GM18517 (cell line): ENCODE results near the gene SALL4.
"Not testable (repeated sequence)": the region's sequence is repeated elsewhere in the genome, so short reads cannot be mapped to it uniquely, and the experiment has no call there.

Source experiments
- ATAC-seq: cut with Tn5 transposase; IDR thresholded peaks from one replicate; pipeline ENCODE4 v1.9.1; 2021; ENCODE audit warnings: mild to moderate bottlenecking, moderate library complexity; ENCODE audit not compliant: unreplicated experiment

The SALL4 gene

DNA sequence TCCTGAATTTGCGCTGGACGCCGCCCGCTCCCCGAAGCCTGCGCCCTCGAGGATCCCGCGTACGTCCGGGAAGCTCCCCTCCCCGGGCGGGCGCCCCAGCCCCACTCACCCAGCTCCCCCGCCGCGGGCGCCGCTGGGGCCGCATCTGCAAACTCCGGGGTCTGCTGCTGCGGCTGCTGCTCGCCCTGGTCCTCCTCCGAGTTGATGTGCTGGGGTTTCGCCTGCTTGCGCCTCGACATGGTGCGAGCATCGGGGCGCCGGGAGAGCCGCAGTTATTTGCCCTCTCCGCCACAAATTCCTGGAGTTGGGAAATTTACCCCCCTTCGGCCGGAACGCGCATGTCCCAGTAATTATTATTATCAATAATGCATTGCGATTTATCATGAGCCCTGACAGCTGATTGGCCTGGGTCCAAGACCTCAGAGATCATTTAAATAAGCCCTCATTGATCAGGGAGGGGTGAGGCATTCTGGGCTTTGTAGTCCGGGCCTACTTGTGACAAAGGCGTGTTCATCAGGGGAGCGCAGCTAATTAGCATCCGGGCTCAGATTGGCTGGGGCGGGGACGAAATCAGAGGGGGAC, at the start of gene SALL4:
Gene SALL4 (minus strand): TSS at position 352 of the 582 bp plus-strand sequence. CDS start 113 bp downstream, at position 239.
- ATAC-seq, result no peak

DNA sequence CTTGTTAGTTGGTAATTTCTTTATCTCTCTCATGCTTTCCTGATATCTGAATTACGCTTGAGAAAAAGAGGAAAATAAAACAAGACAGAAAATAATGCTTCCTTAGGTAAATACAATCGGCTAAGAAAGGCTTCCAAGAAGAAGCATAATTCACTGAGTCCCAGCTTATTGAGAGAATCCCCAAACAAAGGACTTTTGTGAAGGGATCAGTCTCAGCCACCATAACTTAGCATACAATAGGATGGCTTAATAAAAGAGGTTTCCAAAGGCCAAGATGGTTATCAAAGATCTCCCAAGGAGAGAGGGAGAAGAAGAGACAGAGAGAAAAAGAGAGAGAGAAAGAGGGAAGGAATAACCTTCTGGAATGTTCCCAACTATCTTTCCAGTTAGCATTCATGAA, 46.0 kb upstream of the SALL4 start:
- no peak for ATAC-seq

DNA sequence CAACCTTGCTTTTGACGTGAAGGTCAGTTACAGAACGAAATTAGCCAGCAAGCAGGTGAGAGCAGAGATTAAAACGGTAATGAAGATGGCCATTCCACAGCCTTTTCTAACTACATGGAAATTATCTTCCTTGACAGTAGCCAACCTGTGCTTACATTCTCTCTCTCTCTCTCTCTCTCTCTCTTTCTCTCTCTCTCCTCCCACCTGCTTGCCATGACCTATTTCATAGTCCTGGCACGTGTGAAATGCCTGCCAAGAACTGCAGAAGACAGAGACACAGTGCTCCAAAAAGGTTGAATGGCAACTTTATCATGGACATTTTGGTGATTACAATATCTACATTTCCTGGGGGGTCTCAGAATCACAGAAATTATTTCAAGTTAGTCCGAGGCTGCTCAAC, 38.5 kb upstream of the SALL4 start:
- no peak for ATAC-seq

DNA sequence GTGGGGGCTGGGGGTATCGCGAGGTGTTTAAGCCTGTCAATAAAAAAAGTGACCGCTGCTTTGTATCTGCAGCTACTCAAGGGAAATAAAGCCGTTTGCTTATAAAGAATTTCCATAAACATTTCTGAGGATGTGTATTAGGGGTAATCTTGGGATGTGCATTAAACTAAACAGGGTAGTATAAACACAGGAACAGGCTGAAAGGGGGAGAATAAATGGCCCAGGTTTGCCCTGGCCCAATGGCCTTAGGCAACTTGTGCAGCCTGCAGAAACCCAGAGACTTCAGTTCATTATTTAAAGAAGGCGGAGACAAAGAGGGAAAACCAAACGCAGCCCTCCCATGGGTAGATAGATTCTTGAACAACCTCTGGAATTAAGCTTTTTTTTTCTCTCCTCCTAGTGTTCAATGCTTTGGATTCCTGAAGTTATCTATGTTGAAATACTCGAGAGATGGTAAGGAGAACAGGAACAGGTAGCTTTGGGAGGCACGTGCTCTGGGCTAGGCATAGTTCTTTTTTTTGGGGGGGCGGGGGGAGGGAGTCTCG, 35.6 kb upstream of the SALL4 start:
- ATAC-seq, result no peak

DNA sequence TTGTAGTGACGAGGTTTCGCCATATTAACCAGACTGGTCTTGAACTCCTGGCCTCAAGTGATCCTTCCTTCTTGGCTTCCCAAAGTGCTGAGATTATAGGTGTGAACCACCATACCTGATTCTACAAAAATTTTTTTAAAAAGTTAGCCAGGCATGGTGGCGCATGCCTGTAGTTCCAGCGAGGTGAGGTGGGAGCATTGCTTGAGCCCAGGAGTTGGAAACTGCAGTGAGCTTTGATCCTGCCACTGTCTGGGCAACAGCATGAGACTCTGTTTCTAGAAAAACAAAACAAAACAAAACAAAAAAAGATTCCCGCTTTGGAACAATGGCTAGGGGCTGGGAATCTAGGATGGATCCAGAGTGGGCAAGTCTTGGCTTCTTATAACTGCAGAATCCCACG, 35.1 kb upstream of the SALL4 start:
- ATAC-seq, result no peak

DNA sequence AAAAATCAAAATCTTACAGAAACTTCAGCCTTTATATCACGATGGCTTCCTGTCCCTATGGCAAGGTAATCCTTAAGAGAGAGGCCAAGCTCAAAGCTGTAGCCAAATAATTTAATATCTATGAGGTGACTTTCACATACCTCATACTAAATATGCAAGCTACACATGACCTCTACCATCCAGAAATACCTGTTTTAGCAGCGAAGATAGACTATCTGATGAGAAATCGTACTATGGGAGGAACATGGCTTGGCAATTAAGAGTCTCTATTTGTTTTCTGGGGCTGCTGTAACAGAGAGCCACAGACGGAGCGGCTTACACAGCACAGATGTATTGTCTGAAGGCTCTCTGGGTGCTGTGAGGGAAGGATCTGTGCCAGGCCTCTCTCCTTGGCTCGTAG, 31.0 kb upstream of the SALL4 start:
- no peak for ATAC-seq

DNA sequence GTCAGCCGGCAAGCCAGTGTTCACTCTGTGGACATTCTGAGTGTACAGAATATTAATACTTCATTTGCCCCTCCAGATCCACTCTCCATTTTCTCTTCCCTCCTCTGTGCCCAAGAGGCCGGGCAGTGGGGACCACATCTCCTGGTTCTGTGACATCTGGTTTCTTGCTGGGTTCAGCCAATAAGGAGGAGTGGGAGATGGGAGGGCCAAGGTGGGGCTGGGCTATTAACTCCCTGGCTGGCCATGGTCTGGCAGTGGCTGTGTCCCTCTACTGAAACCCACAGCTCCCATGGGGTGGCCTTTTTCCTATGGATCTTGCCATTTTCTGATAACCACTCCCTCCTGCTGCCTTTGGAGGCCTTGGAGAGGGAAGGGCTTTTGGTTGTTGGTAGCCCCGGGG, 30.0 kb upstream of the SALL4 start:
- ATAC-seq, result no peak

DNA sequence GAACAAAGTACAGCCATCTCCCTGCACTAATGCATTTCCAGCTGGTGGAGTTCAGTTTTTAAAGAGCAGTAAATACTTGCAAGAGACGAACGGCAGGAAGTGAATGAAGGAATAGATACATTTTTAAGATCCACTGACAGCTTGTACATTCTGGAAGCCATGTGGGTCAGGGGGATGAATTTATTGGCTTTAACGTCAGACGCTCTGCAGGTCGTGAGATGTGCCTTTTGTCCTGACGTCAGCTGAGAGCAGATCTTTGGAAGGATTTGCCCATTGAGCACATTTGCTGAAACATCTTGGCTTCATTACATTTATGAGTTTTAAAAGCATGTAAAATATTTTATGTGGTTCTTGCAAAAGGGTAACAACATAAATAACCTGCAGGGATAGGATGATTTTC, 29.5 kb upstream of the SALL4 start:
- ATAC-seq, result no peak

DNA sequence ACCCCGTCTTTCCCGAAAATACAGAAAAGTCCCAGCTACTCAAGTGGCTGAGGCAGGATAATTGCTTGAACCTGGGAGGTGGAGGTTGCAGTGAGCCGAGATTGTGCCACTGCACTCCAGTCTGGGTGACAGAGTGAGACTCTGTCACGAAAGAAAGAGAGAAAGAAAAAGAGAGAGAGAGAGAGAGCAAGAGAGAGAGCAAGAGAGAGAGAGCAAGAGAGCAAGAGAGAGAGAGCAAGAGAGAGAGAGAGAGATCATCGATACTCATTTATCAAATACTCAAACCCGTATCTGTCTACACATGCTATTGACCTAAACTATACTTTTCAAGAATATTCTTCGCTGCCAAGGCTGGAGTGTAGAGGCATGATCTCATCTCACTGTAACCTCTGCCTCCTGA, 28.2 kb upstream of the SALL4 start:
- no peak for ATAC-seq

DNA sequence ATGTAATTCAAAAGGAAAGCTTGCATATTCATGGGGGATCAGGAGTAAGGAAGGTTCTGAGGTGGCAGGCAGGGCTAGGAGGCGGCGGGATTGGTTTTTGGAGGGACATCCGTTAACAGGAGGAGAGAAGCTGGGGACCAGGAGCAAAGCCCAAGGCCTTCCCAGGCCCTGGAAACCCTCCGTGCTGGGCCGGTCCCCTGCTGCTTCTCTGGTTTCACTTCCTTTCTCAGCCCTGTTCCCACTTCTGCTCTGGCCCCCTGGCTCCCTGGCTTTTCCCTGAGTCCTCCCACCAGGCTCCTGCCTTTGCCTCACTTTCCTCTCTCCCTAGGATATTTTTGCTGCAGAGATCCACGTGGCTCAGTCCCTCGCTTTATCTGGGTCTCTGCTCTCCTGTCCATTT, 26.4 kb upstream of the SALL4 start:
- ATAC-seq, result no peak

DNA sequence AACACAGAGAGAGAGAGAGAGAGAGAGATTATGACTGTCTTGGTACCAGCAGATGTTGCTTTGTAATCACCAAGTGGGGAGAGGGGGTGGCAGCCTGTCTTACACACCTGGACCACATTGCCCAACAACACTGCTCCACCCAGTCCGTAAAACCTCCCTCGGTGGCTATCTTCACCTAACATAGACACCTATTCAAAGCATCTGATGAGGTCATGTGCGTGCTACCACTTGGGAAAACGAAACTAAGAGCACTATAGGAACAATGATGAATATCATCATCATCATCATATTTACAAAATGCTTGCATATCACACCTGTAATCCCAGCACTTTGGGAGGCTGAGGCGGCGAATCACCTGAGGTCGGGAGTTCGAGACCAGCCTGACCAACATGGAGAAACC, 24.1 kb upstream of the SALL4 start:
- no peak for ATAC-seq

DNA sequence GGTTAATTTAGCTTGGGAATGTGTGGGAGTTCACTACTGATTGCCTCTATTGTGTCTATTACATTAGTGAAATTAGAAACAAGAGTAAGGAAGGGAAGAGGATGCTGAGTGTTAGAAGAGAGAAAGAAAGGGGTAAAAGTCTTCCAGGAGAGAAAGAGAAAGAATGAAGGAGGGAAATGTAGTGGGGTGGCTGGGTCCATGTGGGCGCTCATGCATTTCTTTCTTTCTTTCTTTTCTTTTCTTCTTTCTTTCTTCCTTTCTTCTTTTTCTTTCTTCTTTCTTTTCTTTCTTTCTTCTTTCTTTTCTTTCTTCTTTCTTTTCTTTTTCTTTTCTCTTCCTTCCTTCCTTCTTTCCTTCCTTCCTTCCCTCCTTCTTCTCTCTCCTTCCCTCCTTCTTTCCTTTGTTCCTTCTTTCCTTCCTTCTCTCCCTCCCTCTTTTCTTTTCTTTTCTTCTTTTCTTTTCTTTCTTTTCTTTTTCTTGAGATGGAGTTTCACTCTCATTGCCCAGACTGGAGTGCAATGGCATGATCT, 16.2 kb upstream of the SALL4 start:
- no peak for ATAC-seq

DNA sequence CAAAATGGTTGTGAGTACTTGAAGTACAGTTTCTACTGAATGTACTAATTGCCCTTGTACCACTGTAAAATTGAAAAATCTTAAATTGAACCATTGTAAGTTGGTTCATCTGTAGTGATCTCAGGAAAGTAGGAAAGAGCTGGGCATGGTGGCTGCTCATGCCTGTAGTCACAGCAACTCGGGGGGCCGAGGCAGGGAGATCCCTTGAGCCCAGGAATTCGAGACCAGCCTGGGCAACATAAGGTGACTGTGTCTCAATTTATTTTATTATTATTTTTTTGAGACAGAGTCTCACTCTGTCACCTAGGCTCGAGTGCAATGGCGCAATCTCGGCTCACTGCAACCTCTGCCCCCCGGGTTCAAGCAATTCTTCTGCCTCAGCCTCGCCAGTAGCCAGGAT, 14.5 kb upstream of the SALL4 start:
- ATAC-seq, result not testable (repeated sequence)

DNA sequence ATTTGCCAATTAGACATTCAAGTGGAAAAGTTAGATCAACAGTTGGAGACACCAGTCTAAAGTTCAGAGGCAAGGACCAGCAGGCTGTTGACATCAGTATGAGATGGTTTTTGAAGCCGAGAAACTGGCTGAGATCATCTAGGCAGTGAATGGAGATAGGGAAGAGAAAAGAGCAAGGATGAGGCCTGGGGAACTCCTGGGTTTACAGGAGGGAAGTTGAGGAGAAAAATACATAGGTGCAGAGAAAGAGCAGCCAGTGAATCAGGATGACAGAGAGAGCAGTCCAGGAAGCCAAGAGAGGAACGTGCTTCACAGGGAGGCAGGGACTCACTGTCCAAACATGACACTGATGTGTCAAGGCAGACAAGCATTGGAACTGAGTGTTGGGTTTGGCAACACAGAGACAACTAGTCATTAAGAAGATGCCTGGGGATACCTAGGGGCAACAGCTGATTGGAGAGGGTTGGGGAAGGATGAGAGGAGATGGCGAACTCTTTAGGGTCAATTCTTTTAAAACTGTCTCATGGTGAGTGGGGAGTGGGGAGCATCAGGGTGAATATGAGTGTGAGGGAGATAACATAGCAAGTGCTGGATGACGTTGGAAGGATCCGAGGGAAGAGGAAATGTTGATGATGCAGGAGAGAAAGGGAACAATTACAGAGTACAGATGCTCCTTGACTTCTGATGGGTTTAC, 13.2 kb upstream of the SALL4 start:
- ATAC-seq, result no peak

DNA sequence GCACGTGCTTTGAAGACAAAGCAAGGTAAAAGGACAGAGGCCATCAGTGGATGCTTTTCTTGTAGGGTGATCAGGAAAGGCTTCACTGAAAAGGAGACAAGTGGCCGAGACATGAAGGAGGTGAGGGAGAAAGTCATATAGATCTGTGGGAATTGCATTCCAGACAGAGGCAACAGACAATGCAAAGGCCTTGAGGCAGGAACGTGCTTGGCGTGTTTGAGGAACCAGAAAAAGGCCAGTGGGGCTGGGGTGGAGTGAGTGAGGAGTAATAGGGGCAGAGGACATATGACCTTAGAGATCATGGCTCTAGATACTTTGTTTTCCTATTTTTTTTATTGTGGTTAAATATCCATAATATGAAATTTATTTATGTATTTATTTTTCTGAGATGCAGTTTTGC, 10.5 kb upstream of the SALL4 start:
- no peak for ATAC-seq

DNA sequence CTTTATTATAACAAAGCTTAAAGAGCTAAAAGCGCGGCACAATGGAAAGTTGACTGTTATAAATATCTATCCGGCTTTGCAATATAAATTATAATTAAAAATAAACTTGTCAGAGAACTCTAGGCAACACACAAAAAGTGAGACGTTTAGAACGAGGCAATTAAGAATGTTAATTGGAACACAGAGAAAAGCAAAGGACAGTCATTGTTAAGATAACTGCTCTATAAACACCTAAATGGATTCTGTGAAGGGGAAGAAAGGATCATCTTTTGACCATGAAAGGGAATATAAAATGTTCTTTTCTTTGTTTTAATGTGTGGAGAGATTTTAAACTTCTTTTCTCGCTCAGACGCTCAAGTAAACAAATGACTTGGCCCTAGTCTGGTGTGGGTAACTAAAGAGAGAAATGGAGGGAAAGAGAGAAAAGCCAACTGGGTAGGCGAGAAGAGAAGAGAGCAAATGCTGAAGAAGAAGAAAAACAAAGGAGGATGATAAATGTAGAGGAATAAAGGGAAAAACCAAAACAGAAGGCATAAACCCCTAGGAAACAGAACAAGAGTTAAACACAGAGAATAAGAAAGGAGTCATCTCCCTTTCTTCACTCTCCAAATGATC, 9.3 kb upstream of the SALL4 start:
- no peak for ATAC-seq

DNA sequence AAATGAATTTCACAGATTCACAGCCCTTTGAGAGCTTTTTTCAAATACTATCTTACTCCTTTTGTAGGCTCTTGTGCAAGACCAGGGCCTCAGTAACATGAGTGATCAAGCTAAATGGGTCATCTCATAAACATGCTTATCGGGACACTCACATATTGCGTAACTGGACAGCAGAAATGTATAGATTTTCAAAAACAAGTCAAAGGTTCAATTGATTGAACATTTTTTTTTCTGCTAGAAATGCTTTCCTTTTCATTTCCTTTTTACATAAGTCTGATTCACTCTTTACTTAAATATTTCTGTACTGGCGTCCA, 8.7 kb upstream of the SALL4 start:
- ATAC-seq, result no peak

DNA sequence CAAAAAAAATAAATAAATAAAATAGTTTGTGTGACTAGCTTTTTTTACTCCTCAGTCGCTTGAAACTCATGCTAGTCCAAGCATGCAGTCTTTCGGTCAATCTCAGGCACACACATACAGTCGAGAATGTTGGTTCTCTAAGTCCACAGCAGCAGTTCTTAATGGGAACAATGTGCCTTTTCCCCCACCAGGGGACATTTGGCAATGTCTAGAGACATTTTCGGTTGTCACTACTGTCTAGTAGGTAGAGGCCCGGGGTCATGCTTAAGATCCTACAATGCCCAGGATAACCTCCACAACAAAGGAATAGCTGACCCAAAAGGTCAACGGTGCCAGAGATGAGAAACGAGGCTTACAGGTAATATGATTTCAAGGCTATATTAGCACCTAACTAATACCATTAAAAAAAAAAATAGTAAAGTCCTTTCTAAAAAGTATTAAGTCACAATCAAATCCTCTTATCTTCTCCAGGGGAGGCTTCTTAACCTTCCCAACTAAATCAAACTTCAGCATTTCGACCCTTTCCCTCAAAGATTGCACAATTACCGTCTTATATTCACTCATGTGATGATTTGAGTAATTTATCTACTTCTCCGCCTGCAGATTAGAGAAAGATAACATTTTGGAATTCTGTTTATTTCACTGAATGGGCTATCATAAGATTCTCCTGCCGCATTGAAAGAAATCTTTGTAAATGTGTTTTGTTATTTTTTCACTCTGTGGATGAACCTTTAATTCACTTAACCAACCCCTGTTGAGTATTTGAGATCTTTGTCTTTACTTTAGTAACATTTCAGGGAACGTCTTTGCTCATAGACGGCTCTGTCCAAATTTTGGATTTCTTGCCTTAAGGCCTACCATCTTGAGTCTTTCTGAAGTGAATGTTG, 8.1 kb upstream of the SALL4 start:
- ATAC-seq, result no peak

DNA sequence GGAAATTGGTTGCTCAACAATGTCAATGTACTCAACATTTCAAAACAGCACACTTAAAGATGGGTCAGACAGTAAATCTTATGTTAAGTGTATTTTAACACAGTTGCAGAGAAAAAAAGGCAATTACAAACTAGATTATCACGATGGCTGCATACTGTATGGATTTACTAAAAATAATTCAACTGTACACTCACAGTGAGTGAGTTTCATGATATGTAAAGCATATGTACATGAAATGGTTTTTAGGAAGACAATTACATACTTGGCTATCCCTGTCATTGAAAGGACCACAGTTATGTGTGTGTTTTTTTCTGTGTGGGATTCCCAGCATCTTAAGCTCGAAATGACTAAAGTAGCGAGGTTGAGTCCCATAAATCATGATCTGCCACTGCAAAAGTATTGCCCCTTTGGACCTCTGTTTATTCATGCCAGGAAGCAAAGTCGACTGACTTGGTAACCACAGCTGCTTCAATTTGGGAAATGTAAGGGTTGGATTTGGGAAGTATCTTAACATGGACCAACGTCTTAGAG, 5.5 kb upstream of the SALL4 start:
- ATAC-seq, result no peak

DNA sequence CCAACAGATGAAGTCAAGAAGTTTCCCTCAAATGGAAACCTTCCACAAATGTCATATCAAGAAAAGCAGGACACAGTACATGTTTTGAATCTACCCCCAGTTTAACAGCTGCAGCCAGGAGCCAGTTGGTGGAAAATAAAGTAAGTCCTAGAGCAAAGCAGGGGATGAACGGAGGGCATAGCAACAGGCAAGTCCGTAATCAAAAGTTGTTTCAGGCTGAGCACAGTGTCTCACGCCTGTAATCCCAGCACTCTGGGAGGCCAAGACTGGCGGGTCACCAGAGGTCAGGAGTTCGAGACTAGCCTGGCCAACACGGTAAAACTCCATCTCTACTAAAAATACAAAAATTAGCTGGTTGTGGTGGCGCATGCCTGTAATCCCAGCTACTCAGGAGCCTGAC, 2.4 kb upstream of the SALL4 start:
- ATAC-seq, result no peak
